Left hindlimb (tissue), 1 donor: ENCODE results near the gene ARVCF.

Experiments
- DNase-seq: peaks from one replicate; pipeline ENCODE4 v3.0.0-alpha.2; 2018

Gene ARVCF

DNA sequence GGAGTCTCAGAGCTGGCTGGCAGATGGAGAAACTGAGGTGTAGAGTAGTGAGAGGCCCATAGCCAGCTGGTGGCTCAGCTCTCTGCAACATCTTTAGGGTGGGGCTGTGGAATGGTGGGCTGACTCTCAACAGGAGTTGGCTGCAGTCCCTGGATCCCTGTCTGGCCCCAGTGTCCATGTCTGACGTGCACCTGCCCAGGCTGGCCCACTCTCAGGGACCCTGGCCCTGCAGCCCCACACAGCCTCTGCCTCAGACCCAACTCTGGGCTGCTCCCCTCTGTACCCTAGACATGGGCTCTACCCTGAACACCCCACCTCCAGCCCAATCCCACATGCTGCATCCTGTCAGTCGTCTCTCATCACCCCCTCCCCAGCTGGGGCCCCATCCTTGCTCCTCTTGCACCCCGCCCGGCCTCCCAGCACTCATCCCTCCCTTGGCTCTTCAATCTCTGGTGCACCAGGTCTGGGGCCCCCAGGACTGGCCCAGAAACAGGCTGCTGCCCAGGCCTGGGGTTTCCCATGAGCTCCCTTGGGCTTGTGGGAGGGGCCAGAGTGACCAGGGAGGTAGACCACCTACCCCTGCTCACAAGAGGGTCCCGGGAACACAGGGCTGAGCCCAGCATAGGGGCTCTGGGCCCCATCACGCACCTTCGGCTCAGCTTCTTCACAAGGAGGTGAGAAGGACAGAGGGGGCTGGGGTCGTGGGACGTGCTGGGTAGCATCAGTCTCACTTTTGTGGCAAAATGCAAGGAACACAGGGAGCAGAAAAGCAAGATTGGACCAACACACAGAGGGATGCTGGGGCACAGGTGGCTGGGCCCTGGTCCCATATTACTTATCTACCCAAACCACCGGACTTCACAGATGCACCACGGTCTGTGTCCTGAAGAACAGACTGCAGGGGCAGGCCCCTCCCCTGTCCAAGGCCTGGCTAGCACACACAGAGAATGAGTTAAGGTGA, 31.5 kb downstream of the ARVCF start:
- peak; percentile 22 for DNase-seq

GRCh38 chr22:19984201-19984753, 32.3 kb downstream of the ARVCF start:
- DNase-seq: peak; percentile 51

DNA sequence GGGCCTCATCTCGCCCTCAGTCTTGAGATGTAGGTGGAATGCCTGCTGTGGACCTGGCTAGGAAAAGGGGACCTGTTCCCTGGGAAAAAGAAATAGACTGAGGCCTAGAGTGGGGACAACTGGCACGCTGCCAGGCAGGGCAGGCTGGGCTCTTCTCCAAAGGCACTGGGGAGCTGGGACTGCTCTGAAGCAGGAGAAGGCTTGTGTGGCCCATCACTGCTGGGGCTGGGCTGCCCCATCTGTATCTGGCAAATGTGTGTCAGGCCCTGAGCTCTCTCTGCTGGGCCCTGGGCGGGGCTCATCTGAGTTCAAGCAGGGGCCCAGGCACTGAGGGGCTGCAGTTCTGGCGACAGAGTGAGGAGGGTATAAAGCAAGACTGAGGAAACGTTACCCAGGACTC, 32.9 kb downstream of the ARVCF start:
- peak; percentile 31 for DNase-seq

- DNase-seq: peak; percentile 40
Measured at GRCh38 chr22:19982991-19983578, 33.5 kb downstream of the ARVCF start.

- DNase-seq: peak; percentile 23
Measured at GRCh38 chr22:19981961-19982920, 34.4 kb downstream of the ARVCF start.

DNA sequence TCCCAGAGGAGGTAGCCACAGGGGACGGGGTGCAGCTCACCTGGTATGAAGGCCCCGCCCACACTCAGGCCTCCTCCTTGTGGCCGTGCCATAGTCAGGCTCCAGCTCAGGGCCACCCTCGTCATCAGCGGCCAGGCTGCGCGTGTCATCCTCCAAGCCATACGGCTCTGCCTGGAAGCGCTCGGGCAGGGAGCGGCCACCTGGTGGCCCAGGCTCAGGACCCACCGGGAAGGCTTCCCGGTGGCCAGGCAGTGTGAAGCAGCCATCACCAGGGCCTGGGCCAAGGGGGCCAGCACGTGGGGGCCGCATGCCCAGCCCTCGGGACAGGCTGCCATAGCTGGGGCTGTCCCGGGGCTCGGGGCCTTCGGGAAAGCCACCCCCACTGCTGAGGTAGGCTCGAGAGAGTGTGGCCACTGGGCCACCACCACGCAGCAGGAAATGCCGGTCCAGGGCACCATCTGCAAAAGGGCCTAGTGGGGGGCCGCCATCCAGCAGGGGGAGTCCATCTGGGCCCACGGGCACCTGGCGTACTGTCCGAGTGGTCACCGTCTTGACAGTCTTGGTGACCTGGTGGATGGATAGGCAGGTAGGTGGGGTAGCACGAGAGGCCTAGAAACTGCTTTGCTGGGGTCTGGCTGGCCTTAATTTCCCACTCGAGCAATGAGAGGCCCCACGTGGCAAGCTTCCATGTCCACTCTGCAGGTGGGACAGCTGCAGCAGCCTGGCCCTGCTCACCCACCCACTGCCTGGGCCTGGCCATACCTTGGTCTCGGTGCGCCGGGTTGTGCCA, 35.3 kb downstream of the ARVCF start:
- peak; percentile 27 for DNase-seq

GRCh38 chr22:19980766-19981165, 35.9 kb downstream of the ARVCF start:
- DNase-seq: peak; percentile 17

DNA sequence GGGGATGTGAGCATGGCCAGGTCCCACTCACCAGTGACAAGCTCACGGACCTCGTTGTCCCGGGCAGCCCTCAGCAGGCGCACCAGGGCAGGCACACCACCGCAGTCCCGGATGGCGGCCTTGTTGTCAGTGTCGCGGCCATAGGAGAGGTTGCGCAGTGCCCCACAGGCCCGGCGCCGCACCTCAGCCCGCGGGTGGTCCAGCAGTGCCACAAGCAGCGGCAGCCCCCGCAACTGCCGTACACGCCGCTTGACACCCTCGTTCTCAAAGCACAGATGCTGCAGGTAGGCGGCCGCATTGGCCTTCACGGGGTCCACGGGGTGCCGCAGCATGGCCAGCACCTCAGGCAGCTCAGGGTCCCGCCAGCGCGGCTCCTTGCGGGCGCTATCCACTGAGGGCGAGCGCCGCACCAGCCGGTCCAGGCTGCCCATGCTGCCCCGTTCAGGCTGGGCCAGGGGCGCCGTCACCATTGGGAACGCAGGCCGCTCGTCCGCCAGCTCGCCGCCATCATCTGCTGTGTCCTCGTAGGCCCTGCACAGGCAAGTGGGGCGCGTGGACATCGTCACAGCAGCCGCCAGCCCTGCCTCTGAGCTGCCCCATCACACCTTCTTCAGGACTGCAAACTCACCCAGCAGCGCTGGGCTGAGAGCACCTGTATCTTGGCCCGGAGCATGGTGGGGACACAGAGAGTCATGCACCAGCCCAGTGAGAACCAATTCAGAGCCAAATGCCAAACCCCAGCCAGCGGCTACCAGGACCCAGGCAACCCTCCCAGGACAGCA, 36.7 kb downstream of the ARVCF start:
- DNase-seq: no peak

- DNase-seq: no peak
Measured at GRCh38 chr22:19978748-19979147, 37.9 kb downstream of the ARVCF start.

DNA sequence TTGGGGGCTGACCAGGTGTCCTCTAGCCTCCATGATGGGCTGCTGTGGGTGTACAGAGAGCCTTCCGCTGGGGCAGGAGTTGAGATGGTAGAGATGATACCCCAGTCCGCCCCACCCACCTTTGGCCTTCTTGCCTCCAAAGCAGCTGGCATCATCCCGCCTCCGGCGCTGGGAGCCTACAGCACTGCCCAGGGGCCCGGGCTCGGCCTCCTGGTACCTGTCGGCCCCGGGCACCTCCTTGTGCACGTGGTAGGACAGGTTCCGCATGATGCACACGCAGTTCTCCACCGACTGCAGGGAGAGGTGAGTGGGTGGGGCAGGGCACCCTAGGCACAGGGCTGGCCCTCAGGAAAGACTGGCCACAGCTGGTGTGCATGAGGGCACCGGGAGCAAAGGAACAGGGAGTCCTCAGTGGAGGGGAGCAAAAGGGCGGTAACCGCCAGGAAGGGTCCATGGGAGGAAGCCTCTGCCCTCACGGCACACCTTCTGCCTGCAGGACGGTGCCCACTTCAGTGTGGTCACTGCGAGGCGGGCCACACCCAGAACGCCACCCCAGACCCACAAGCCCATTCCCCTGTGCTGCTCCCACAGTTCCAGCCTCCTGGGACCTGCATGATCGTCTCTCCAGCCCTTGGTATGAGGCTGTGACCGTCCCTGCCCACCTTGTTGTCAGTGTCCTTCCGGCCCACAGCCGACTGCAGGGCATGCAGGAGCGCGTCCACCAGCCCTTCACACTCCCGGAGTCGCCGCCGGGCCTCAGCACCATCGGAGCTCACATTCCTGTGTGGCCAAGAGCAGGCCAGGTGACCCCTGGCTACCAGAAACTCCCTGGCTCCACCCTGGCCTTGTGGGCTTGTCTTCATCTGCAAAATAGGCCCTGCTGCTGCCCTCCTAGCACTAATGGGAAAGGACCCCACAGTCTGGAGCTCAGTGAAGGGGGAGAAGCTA, 39.1 kb downstream of the ARVCF start:
- no peak for DNase-seq

DNA sequence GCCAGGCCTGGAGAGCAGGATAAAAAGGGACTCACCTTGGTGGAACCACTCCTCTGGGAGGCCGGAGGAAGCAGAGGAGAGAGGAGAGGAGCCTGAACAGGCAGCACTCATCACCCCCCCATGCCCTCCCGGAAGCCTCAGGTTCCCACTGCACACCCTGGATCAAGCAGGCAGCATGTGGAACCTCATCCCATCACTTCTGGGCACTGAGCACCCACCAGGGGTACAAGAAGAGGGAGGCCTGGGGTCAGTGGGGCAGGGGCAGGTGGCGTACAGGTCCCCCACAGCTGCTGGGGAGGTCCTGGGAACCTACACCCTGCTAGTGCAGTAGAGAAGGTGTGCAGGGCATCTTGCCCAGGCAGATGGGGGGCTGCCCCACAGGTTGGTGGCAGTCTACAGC, 40.0 kb downstream of the ARVCF start:
- DNase-seq: no peak

GRCh38 chr22:19975707-19976035, 41.0 kb downstream of the ARVCF start:
- no peak for DNase-seq

- no peak for DNase-seq
Measured at GRCh38 chr22:19974935-19975706, 41.5 kb downstream of the ARVCF start.

GRCh38 chr22:19974268-19974861, 42.3 kb downstream of the ARVCF start:
- DNase-seq: peak; percentile 78

GRCh38 chr22:19973551-19974267, 42.9 kb downstream of the ARVCF start:
- DNase-seq: no peak

DNA sequence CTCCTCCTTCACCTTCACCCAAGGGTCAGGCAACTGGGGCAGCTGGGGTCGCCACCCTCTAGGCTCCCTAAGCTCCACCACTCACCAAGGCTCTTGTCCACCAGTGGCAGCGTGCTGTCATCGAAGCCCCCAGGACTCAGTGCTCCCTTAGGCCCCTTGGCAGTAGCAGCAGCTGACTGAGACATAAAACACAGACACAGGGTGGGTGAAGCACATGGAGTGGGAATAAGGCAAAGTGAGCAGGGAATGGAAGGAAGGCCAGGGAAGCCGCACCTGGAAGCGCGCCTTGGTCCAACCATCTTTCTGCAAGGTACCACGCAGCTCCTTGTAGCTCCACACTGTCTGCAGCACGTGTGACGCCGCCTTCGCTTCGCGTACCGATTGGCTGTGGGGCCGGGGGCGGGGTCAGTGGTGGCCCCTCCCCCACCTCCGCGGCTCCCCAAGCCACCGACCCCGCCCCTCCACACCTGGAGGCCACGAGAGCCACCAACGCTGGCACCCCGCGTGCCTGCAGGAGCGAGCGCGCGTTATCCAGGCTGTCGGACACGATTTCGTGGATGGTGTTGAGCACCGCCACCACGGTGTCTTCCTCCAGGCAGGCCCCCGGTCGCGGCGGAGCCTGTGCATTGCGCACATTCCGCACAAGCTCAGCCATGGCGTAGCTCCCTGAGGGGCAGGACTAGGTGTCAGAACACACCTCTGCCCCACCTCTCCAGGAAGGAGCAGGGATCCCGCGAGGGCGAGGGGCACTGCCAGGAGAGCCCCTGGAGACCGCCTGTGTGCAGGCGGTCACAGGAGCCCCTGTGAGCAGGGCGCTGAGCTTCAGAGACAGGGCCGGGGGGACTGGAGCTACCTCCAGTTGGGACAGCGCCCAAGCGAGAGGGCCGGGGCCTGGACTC, 43.7 kb downstream of the ARVCF start:
- no peak for DNase-seq

DNA sequence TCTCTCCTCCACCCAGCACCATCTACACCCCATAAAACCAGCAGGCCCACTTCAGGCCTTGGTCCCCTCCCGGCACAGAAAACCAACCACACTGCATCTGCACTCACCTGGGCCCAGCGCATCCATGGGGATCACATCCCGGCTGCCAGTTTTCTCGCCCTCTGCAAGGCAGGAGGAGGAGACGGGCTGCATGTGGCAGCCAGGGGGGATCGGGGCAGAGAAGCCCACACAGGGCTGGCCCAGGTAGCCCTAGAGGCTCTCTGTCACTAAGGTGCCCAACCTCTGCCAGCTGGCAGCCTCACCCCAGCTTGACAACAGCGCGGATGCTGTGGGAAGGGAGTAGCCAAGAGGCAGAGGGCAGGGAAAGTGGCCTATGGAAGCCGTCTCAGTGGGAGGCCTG, 44.4 kb downstream of the ARVCF start:
- no peak for DNase-seq
